ENCODE results near the gene GNAT2.

DNA sequence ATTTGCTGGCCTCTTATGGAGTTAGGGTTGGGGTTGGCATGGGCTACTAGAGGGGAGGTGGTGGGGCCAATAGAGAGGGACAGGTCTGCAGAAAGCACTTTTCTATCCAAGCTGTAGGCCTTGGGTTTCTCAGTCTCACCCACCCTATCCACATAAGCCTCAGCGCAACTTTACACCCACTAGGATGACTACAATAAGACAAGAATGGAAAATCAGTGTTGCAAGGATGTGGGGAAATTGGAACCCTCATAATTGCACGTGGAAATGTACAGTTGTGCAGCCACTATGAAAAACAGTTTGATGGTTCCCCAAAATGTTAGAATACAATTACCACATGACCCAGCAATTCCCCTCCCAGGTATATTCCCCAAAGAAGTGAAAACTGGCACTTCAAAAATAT lies 22.4 kb upstream of the GNAT2 start:
- TF ChIP-seq, protein P1, sequence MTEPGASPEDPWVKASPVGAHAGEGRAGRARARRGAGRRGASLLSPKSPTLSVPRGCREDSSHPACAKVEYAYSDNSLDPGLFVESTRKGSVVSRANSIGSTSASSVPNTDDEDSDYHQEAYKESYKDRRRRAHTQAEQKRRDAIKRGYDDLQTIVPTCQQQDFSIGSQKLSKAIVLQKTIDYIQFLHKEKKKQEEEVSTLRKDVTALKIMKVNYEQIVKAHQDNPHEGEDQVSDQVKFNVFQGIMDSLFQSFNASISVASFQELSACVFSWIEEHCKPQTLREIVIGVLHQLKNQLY (CRISPR knock-in tag; IDR thresholded peaks at IDR 0.05), result no peak
- TF ChIP-seq, protein P2, sequence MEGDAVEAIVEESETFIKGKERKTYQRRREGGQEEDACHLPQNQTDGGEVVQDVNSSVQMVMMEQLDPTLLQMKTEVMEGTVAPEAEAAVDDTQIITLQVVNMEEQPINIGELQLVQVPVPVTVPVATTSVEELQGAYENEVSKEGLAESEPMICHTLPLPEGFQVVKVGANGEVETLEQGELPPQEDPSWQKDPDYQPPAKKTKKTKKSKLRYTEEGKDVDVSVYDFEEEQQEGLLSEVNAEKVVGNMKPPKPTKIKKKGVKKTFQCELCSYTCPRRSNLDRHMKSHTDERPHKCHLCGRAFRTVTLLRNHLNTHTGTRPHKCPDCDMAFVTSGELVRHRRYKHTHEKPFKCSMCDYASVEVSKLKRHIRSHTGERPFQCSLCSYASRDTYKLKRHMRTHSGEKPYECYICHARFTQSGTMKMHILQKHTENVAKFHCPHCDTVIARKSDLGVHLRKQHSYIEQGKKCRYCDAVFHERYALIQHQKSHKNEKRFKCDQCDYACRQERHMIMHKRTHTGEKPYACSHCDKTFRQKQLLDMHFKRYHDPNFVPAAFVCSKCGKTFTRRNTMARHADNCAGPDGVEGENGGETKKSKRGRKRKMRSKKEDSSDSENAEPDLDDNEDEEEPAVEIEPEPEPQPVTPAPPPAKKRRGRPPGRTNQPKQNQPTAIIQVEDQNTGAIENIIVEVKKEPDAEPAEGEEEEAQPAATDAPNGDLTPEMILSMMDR (IDR thresholded peaks at IDR 0.05), result no peak
- TF ChIP-seq SP1 (CRISPR knock-in tag; conservative IDR thresholded peaks at IDR 0.05) (no peak), CREB1 (CRISPR knock-in tag; IDR thresholded peaks at IDR 0.05) (no peak), KAT7 (CRISPR knock-in tag; IDR thresholded peaks at IDR 0.05; ENCODE audit: borderline replicate concordance) (no peak), USF2 (CRISPR knock-in tag; IDR thresholded peaks at IDR 0.05) (no peak), FOXK1 (CRISPR knock-in tag; IDR thresholded peaks at IDR 0.05) (no peak)

Measured in WTC11 (cell line).